Fibroblast of skin of right biceps (primary cell): Measurements from ENCODE around the gene CBX7.
A peak's percentile ranks its signal among the peaks of the same experiment; 100 is the strongest.

ENCODE experiments used
- DNase-seq: peaks from one replicate; pipeline ENCODE4 v3.0.0-alpha.2; 2013

Gene CBX7

DNA sequence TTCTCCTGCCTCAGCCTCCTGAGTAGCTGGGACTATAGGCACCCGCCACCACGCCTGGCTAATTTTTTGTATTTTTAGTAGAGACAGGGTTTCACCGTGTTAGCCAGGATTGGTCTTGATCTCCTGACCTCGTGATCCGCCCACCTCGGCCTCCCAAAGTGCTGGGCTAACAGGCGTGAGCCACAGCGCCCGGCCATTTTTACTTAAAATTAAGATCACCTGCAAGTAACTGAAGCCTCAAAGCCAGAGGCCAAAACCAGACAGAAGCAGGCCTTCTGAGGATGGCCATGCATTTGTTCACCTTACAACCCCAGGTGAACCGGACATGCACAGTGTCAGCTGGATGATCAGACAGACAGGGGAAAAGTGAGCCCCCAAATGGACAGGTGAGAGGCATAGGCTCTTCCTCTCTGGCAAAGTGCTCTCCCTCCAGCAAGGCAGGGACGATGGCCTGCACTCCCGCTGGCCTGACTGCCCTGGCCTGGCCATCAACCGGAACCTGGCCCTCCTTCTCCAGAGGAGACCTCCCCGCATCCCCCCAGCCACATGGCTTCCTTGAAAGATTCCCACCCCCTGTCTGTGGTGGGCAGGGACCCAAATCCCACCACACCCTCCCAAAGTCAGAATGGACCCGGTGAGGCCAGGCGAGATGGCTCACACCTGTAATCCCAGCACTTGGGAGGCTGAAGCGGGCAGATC, 29.6 kb downstream of the CBX7 start:
- DNase-seq, result no peak

DNA sequence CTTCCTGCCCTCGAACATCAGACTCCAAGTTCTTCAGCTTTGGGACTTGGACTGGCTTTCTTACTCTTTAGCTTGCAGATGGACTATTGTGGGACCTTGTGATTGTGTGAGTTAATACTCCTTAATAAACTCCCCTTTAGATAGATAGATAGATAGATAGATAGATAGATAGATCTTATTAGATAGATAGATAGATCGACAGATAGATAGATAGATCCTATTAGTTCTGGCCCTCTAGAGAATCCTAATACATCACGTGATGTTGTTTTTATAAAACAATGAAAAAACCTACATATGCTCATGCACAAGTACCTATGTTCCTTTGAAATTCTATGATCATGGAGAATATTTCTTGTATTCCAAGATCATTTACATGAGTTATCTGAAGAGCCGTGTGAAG, 31.5 kb downstream of the CBX7 start:
- DNase-seq, result no peak

DNA sequence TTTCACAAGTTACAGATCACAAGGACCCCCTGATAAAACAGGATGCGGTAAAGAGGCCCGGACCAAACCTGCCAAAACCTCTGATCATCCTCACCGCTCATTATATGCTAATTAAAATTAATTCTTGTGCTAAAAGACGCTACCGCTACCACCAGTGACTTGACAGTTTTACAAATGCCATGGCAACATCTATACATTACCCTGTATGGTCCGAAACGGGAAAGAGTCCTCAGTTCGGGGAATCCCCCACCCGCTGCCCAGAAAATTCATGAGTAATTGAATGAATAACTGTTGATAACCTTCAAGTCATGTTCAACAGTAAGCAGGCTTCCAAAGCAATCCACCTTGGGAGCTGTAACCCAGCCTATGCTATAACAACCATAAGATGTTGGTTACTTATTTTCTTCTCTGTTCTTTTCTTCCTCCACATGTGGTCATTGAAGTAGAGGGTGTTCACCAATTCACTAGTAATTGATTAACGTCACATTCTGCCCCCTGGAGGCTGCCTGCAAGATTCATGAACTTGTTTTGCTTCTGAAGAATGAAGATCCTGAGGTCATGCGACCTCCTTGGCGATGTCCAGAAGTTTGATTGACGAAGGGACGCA, 34.8 kb downstream of the CBX7 start:
- DNase-seq, result peak; percentile 40

- DNase-seq, result no peak
These were observed 36.4 kb downstream of the CBX7 start for GRCh38 chr22:39115977-39116621.

GRCh38 chr22:39115570-39115969, 36.9 kb downstream of the CBX7 start:
- DNase-seq, result no peak

DNA sequence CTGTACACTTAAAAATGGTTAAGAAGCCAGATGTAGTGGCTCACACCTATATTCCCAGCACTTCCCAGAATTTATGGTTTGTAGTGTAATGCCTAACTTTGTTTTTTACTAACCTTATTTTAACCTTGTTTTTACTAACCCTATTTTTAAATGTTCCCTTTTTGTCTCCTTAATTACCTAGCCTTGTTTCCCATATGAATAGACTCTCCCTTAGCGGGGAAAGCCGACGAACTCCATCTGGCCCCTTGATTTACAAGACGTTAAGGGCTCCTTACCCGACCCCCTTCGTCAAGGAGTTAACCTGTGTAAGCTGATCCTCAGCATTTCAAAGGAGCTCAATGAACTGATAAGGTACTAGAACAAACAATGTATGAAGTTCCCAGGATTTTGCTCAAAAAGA, 38.4 kb downstream of the CBX7 start:
- no peak for DNase-seq

GRCh38 chr22:39110631-39111561, 41.6 kb downstream of the CBX7 start:
- no peak for DNase-seq

DNA sequence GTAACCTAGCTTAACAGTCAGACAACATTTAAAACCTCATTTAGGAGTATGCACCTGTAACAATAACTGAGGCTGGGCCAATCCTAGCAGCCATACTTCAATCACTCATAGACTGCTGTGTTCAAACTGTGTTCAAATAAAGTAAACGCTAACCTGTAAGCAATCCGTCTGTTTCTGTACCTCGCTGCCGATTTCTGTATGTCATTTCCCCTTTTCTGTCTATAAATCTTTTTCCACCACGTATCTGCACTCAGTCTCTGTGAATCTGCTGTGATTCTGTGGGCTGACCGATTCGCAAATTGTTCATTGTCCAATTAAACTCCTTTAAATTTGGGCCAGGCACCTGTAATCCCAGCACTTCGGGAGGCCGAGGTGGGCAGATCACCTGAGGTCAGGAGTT, 43.1 kb downstream of the CBX7 start:
- no peak for DNase-seq

DNA sequence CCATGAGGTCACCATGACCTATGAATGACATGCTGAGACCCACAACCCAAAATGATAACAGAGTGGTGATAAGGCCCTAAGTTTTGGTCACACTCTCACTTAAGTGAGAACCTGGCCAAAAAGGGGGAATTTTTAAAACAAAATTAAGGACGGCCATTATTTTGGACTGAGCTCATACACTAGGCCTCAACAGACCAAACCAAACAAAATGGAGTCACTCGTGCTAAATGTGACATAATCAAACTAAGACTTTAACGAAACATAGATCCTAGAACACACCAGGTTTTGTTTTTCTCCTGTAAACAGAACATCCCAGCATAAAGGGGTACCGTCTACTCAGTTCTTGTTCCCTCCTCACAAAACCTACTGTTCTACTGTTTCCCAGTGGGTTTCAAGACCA, 44.0 kb downstream of the CBX7 start:
- DNase-seq, result no peak

DNA sequence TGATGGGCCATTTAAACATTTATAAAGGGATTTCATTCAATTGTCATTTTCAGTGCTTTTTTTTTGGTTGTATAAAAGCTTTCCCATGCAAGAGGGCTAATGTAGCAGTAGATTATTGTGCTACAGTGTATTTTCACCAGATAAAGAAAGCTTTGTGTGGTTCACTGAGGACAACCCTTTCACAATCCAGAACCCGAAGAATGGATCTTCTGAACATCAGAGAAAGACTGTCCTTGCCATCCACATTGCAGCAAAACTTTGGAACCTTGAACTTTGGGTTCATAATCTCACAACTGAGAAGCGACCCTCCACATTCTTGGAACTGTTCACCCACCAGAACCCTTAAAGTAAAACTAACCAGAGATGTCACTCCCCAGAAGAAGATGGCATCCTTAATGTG, 46.2 kb downstream of the CBX7 start:
- no peak for DNase-seq

DNA sequence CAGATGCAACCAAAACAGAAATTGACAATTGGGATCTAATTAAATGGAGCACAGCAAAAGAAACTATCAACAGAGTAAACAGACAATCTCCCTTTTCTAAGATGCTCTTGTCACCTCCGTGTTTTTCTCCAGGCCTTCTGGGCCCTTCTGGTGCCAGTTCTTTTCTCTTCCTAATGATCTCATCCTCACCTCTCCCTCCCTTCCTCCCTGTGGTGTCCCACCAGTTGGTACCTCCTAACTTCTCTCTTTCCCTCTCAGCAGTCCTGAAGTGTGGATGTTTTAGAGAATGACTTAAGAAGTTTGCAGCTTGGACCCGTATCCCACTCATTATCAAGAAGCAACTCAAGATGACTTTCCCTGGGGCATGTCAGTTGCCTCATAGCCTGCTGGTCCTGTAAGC, 49.0 kb downstream of the CBX7 start:
- no peak for DNase-seq

DNA sequence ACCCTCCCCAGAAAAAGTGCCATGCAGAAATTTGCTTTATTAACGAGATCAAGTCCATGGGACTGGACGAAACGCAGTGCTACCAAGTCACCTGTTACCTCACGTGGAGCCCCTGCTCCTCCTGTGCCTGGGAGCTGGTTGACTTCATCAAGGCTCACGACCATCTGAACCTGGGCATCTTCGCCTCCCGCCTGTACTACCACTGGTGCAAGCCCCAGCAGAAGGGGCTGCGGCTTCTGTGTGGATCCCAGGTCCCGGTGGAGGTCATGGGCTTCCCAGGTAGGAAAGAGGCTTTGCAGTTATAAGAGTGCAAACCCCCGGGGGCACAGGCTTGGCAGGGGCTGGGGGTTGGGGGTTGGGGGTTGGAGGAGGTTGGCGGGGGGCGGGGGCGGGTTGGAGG, 51.3 kb downstream of the CBX7 start:
- DNase-seq, result no peak

GRCh38 chr22:39098576-39098975, 53.9 kb downstream of the CBX7 start:
- no peak for DNase-seq

DNA sequence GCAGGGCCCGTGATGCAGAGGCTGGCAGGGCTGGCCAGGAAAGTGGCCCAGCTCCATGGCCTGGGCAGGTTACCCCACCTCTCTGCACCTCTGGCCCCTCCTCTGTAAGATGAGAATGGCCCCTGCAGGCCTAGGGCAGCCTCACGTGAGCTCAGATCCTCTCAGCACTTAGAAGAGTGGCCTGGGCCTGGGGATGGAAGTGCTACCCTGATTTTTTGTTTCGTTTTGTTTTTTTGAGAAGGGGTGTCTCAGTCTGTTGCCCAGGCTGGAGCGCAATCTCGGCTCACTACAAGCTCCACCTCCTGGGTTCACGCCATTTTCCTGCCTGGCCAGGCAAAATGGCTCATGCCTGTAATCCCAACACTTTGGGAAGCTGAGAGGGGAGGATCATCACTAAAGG, 54.5 kb downstream of the CBX7 start:
- DNase-seq, result no peak

DNA sequence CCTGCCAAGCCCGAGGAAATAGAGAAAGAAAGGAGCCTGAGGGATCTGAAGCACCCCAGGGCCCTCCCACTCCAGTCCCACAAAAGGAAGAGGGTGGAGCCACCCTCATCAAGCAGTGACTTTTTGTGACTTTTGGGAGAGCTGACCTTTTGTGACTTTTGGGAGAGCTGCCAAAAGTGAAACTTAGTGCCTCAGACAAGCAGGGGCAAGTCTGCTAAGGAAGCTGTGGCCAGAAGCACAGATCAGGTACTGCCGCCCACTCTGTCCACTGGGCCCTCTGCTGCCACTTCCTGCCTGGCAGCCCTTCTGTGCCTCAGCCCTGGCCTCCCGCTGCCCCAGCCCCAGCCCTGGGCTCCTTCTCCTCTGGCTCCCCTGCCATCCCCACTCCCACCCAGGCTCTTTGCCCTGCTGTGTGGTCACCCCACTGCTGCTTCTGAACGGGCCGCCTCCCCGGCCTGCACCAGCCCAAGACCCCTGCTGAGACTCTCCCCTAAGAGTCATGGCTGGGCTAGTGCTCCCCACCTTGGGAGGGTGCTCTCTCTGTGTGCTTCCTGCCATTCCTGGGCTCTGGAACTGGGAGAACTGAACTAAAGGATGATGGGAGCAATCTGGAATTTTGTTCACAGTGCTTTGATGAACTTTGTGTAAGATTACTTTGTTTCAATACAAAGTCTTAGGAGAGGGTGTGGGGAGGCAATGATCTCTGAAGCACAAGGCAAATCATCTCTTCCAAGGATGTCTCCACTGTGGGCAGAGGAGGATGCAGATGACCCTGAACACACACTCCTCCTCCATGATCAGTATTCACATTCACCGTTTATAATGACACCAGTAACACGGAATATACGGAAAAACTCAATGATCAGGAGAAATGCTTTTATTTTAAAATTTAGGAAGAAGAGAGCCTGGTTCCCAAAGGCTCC, 55.1 kb downstream of the CBX7 start, which contains the start of gene APOBEC3H:
Gene APOBEC3H (plus strand): TSS at position 147 of the 923 bp plus-strand sequence. CDS start 3,035 bp downstream, outside the sequence.
- DNase-seq, result no peak

- DNase-seq, result no peak
These were observed 56.5 kb downstream of the CBX7 start for GRCh38 chr22:39095971-39096370.

DNA sequence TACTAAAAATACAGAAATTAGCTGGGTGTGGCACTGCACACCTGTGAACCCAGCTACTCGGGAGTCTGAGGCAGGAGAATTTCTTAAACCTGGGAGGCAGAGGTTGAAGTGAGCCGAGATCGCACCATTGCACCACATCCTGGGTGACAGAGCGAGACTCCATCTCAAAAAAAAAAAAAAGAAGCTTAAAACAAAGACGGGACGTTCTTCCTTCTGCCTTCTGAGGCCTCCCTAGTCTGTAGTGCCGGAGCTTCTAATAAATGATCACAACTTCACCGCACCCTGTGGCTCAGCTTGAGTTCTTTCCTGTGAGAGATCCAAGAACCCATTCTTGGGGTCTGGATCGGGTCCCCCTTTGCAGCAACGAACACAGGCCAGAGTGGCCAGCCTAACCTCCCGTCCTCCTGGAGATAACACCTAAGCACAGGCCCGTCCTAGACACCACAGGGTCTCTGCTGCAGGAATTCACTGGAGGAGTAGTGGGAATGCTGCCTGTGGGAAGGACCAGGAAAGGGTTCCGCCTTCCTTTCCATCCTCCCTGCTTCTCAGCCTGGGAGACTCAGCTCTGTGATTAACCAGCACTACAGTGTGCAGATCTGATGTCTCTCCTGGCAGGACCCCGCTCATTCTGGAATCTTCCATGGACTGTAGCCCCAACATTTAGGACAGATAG, 57.6 kb downstream of the CBX7 start:
- DNase-seq, result no peak

GRCh38 chr22:39092111-39092862, 60.2 kb downstream of the CBX7 start:
- DNase-seq, result no peak

DNA sequence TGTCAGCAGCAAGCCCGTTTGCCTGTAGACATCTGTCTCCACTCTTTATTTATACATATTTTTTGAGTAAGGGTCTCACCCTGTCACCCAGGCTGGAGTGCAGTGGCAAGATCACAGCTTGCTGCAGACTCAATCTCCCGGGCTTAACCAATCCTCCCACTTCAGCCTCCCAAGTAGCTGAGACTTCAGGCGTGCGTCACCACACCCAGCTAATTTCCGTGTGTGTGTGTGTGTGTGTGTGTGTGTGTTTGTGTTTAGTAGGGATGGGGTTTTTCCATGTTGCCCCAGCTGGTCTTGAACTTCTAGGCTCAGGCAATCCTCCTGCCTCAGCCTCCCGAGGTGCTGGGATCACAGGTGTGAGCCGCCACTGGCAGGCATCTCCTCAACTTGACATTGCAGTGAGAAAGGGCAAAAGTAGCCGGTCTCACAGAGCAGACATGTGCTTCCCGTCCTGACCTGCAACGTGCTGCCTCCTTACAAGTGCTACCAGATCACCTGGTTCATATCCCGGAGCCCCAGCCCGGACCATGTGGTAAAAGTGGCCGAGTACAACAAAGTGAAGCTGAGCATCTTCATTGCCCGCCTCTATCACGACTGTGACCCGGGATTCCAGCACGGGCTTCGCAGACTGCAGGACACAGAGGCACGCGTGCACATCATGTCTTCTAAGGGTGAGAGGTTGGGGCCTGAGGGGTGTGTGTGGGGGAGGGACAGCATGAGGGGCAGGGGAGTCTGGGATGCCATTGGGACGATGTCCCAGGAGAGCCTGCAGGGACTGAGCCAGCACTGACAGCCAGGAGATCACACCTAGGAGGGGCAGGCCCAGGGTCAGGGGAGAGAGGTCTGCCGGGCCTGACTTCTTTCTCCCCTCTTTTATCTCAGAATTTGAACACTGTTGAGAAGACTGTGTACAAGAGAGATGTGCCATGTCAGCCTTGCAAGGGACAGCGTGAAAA, 61.1 kb downstream of the CBX7 start:
- DNase-seq, result no peak
